HepG2 (cell line): ENCODE data around the gene ICAM5. TPM values are rescaled to one million over a fixed set of nuclear protein-coding genes. Genes with fewer than 3 reads are reported as not detected.

ENCODE experiments used
- ELF3 ChIP-seq: IDR thresholded peaks from 2 replicates; pipeline ENCODE4 v1.6.1; 2016; ENCODE audit warnings: missing genetic modification reagents, missing compliant biosample characterization
- GATAD2A ChIP-seq: IDR thresholded peaks from 2 replicates; pipeline ENCODE4 v1.6.1; 2016
- HNF1B ChIP-seq: sonication (generic); formaldehyde crosslinking; IDR thresholded peaks from 2 replicates; pipeline ENCODE4 v1.5.1; 2020; ENCODE audit warnings: mild to moderate bottlenecking, moderate library complexity, missing genetic modification reagents
- IRF9 ChIP-seq: sonication (generic); formaldehyde crosslinking; IDR thresholded peaks from 2 replicates; pipeline ENCODE4 v1.8.0; 2022; ENCODE audit warnings: missing genetic modification reagents, mild to moderate bottlenecking, borderline replicate concordance
- MIER3 ChIP-seq: IDR thresholded peaks from 2 replicates; pipeline ENCODE4 v1.6.1; 2016; ENCODE audit warnings: missing compliant biosample characterization, borderline replicate concordance
- MXI1 ChIP-seq: IDR thresholded peaks from 3 replicates; pipeline ENCODE4 v1.6.1; 2012; ENCODE audit warnings: low read depth, low read length, inconsistent platforms, borderline replicate concordance
- NFYC ChIP-seq: IDR thresholded peaks from 2 replicates; pipeline ENCODE4 v1.6.1; 2016; ENCODE audit warnings: missing genetic modification reagents, missing compliant biosample characterization
- TCF12 ChIP-seq, 2 experiments: fragments of 450-650 bp in 1 of 2; sonication (generic) in 1 of 2; formaldehyde crosslinking in 1 of 2; IDR thresholded peaks; 2 replicates each; pipeline versions ENCODE4 v1.6.1 to v1.8.0; 2017 to 2022; ENCODE audit warnings: antibody characterized with exemption in 1 of 2, mild to moderate bottlenecking in 1 of 2, missing genetic modification reagents in 1 of 2, moderate library complexity in 1 of 2
- TGIF2 ChIP-seq: IDR thresholded peaks from 2 replicates; pipeline ENCODE4 v1.6.1; 2016; ENCODE audit warnings: control low read depth, missing compliant biosample characterization
- THAP9 ChIP-seq: sonication (generic); formaldehyde crosslinking; IDR thresholded peaks from 2 replicates; pipeline ENCODE4; 2020; ENCODE audit warnings: missing genetic modification reagents, mild to moderate bottlenecking, borderline replicate concordance
- USF2 ChIP-seq, 2 experiments: sonication (generic) in 1 of 2; formaldehyde crosslinking in 1 of 2; IDR thresholded peaks; 2 replicates each; pipeline versions ENCODE4 v1.5.1 to v1.6.1; 2011 to 2020; ENCODE audit warnings: borderline replicate concordance in 1 of 2, low read depth in 1 of 2, low read length in 1 of 2, mild to moderate bottlenecking in 1 of 2, missing genetic modification reagents in 1 of 2, moderate library complexity in 1 of 2
- ZBTB8A ChIP-seq: sonication (generic); formaldehyde crosslinking; IDR thresholded peaks from 2 replicates; pipeline ENCODE4 v1.4.0; 2020; ENCODE audit warnings: mild to moderate bottlenecking, low read depth, missing genetic modification reagents, borderline replicate concordance
- ZNF160 ChIP-seq: sonication (generic); formaldehyde crosslinking; IDR thresholded peaks from 2 replicates; pipeline ENCODE4 v1.8.0; 2022; ENCODE audit warnings: mild to moderate bottlenecking, inconsistent platforms, missing genetic modification reagents
- ZNF329 ChIP-seq: sonication (generic); formaldehyde crosslinking; IDR thresholded peaks from 2 replicates; pipeline ENCODE4 v1.9.0; 2021; ENCODE audit warnings: low read depth, mild to moderate bottlenecking, missing genetic modification reagents
- ZNF691 ChIP-seq: sonication (generic); formaldehyde crosslinking; IDR thresholded peaks from 2 replicates; pipeline ENCODE4 v1.4.0; 2020; ENCODE audit warnings: missing genetic modification reagents, low read depth, mild to moderate bottlenecking, borderline replicate concordance
- ZNF740 ChIP-seq: sonication (generic); formaldehyde crosslinking; IDR thresholded peaks from 2 replicates; pipeline ENCODE4 v1.4.0; 2020; ENCODE audit warnings: missing genetic modification reagents
- ZNF772 ChIP-seq: sonication (generic); formaldehyde crosslinking; IDR thresholded peaks from 2 replicates; pipeline ENCODE4 v1.5.0; 2020; ENCODE audit warnings: mild to moderate bottlenecking, missing genetic modification reagents
- polyA plus RNA-seq, 8 experiments: library from polyadenylated mRNA; depleted of rRNA in 3 of 8; stranded (reverse) in 7 of 8; unstranded in 1 of 8; fragments of >200 nt; fragmentation: Illumina TruSeq in 4 of 8; extraction: Trizol in 4 of 8; gene quantifications; 2 replicates each; pipeline versions ENCODE4 v1.2.1 to v1.2.3, GENCODE V29; 2011 to 2016; ENCODE audit warnings: low read depth in 4 of 8, missing spikeins in 1 of 8, mixed read lengths in 1 of 8; ENCODE audit not compliant: insufficient read depth in 1 of 8
- total RNA-seq, 5 experiments: library from RNA; depleted of rRNA; stranded (reverse); fragments of >200 nt; fragmentation: Illumina TruSeq; extraction: Trizol; gene quantifications; 2 replicates each; pipeline ENCODE4 v1.2.3, GENCODE V29; 2016; ENCODE audit warnings: low read depth in 1 of 5

ICAM5 gene
- total and polyA plus RNA-seq, 2 of the 13 experiments (the other 11 are each of a cell fraction or from before 2014, with no cell fraction given), result 0.46 to 1.6 TPM

GRCh38 chr19:10332965-10333757, 43.4 kb downstream of the ICAM5 start, which contains the start of gene RAVER1 (continued):
- TF ChIP-seq IRF9 (CRISPR knock-in tag) (peak; percentile 50; the same call in 1 of the 2 replicates), ZNF772 (peak; percentile 95), THAP9 (CRISPR knock-in tag) (peak; percentile 94), GATAD2A (CRISPR knock-in tag) (peak; percentile 11; the same call in 1 of the 2 replicates), HNF1B (CRISPR knock-in tag) (peak; percentile 71; the same call in 1 of the 2 replicates), ZBTB8A (CRISPR knock-in tag) (peak; percentile 56; the same call in 1 of the 2 replicates), MIER3 (peak; percentile 29; the same call in 1 of the 2 replicates), TCF12 (IDR thresholded peaks at IDR 0.05) (no peak), TCF12 (CRISPR knock-in tag; IDR thresholded peaks at IDR 0.05) (peak; percentile 66; the same call in 1 of the 2 replicates), ZNF329 (CRISPR knock-in tag) (0 out of 2 replicates have a peak, but pooled peaks have one; percentile 9), ZNF160 (peak; percentile 88), TGIF2 (CRISPR knock-in tag) (peak; percentile 84; the same call in 1 of the 2 replicates), USF2 (IDR thresholded peaks at IDR 0.05; ENCODE audit: low read depth, low read length) (no peak), USF2 (CRISPR knock-in tag; IDR thresholded peaks at IDR 0.05; ENCODE audit: borderline replicate concordance) (peak; percentile 25; the same call in 1 of the 2 replicates), NFYC (peak; percentile 80), ZNF740 (CRISPR knock-in tag) (peak; percentile 98), ELF3 (CRISPR knock-in tag) (peak; percentile 41; the same call in 1 of the 2 replicates), MXI1 (peak; percentile 73; the same call in 1 of the 3 replicates), ZNF691 (CRISPR knock-in tag) (0 out of 2 replicates have a peak, but pooled peaks have one; percentile 39)
